ENCODE results near the gene RNF126. TPM values are rescaled to one million over a fixed set of nuclear protein-coding genes. Genes with fewer than 3 reads are reported as not detected.

The RNF126 gene
- total RNA-seq (2021) (90.2 and 93.3 TPM in 2 replicates), Bru-seq, nascent RNA (percentile 60 among the genes with signal in this experiment), BruChase-seq, experiment 1, labeled RNA remaining after a 2-hour chase (percentile 62 among the genes with signal in this experiment), BruChase-seq, experiment 2, labeled RNA remaining after a 6-hour chase (percentile 76 among the genes with signal in this experiment)
- long read RNA-seq, transcript RNF126-201 (9 exons, 1,694 nt) = major isoform, 235 of 328 reads
- long read RNA-seq, transcript RNF126-203 (9 exons, 963 nt) = minor isoform, 24 of 328 reads
- long read RNA-seq, transcript RNF126-207 (9 exons, 1,671 nt) = minor isoform, 15 of 328 reads
- long read RNA-seq, partial matches to known transcripts = 20 of 328 reads
- long read RNA-seq, other reads (novel, unspliced or antisense) = 33 of 328 reads

DNA sequence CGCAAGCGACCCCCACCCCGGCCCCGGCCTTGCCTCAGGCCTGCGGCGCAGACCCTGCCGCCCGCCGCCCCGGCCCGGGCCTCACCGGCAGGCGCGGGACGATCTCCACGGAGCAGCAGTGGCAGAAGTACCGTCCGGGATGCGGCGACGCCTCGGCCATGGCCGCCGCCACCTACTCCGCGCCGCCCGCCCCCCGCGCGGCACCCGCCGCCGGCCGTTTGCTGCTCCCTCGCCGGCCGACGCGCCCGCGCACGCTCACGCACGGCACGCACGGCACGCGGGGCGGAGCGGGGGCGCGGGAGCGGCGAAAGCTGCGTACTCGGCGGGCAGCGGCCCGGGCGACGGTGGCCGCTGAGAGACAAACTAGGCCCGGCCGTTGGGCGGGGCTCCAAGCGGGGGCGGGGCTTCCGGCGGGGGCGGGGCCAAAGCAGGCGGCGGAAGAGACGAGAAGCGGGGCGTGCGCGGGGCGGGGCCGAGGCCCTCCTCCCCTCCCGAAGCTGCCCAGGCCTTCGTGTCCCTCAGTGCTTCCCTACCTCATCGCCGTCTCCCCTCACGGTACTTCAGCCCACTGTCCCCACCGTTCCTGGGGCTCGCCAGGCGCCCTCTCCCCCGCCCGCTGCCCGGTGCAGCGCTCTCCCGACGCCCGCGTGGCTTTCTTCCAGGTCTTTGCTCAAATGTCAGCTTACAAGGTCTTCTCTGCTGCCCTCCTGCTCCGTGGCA is at the start of gene RNF126:
Gene RNF126 (minus strand): TSS at position 253 of the 720 bp plus-strand sequence. CDS start 93 bp downstream, at position 160.
- intact Hi-C loops (cut with micrococcal nuclease; ENCODE audit: unreplicated experiment) = loop anchor here (10.0 kb wide), 1 partner anchor 252 kb away; the partner anchor contains the start of genes KISS1R and R3HDM4
- peaks cover 17% of the 10 kb centered on the region for H3K4me1 ChIP-seq (ENCODE audit: insufficient read depth, low read length, poor library complexity, severe bottlenecking)
- H3K4me3 ChIP-seq (ENCODE audit: low read depth, low read length, poor library complexity, severe bottlenecking) = peak within 1 kb of the TSS; percentile 99
- H3K27me3 ChIP-seq (replicated peaks; ENCODE audit: insufficient read depth, low read depth, low read length, poor library complexity) = no peaks in the 10 kb centered on the region
- H3K9me3 ChIP-seq (ENCODE audit: low read depth, low read length, poor library complexity, severe bottlenecking) = no peaks in the 10 kb centered on the region
- peak within 1 kb of the TSS; percentile 95 for H3K27ac ChIP-seq (ENCODE audit: low read depth, low read length, poor library complexity, severe bottlenecking)
- BruUV-seq (replicated peaks) = no TSS peak
- H3K36me3 ChIP-seq (ENCODE audit: insufficient read depth, low read length, poor library complexity, severe bottlenecking) = no peaks in the 10 kb centered on the region
- DNase-seq (ENCODE audit: low spot score) = peak; percentile 96
- ChIA-PET CTCF (interaction anchor here (0.6 to 1.0 kb wide), 3 partner anchors 71 to 604 kb away, joined by 3 to 11 read pairs (median 6); no protein-coding TSS in a partner anchor), POLR2A (ENCODE audit: low non-redundant PET) (interaction anchor here (0.5 to 0.7 kb wide), 2 partner anchors 135 to 141 kb away, joined by 3 to 13 read pairs; no protein-coding TSS in a partner anchor)
- TF ChIP-seq, protein P1, sequence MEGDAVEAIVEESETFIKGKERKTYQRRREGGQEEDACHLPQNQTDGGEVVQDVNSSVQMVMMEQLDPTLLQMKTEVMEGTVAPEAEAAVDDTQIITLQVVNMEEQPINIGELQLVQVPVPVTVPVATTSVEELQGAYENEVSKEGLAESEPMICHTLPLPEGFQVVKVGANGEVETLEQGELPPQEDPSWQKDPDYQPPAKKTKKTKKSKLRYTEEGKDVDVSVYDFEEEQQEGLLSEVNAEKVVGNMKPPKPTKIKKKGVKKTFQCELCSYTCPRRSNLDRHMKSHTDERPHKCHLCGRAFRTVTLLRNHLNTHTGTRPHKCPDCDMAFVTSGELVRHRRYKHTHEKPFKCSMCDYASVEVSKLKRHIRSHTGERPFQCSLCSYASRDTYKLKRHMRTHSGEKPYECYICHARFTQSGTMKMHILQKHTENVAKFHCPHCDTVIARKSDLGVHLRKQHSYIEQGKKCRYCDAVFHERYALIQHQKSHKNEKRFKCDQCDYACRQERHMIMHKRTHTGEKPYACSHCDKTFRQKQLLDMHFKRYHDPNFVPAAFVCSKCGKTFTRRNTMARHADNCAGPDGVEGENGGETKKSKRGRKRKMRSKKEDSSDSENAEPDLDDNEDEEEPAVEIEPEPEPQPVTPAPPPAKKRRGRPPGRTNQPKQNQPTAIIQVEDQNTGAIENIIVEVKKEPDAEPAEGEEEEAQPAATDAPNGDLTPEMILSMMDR (conservative IDR thresholded peaks at IDR 0.05; ENCODE audit: low read depth, low read length) = no peak
- no peak for TF ChIP-seq EZH2 (IDR thresholded peaks at IDR 0.05; ENCODE audit: borderline replicate concordance, low read depth, low read length, poor library complexity, severe bottlenecking)

DNA sequence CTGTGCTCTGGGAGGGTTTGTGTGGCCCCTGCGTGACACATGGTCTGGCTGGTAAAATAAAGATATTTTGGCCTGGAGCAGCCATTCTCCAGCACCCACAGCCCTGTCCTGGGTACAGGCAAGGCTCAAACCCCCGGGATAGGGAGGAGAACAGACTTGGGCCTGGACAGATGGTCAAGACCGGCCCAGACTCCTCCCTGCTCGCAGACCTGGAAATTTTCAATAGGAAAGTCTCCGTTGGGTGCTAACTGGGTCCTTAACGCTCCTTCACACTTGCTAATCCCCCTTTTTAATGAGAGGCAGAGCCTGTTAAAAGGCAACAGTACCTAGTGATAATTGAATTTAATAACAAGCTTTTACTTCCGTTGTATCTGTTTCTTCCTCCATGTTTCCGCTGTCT is 48.2 kb upstream of the RNF126 start:
- no peak for DNase-seq (ENCODE audit: low spot score)
- Histone ChIP-seq H3K27me3 (replicated peaks; ENCODE audit: insufficient read depth, low read depth, low read length, poor library complexity) (no peaks in the 10 kb centered on the region), H3K9me3 (ENCODE audit: low read depth, low read length, poor library complexity, severe bottlenecking) (peaks cover 5% of the 10 kb centered on the region), H3K27ac (ENCODE audit: low read depth, low read length, poor library complexity, severe bottlenecking) (peak overlapping the region; percentile 40), H3K36me3 (ENCODE audit: insufficient read depth, low read length, poor library complexity, severe bottlenecking) (no peaks in the 10 kb centered on the region), H3K4me3 (ENCODE audit: low read depth, low read length, poor library complexity, severe bottlenecking) (no peak overlapping the region), H3K4me1 (ENCODE audit: insufficient read depth, low read length, poor library complexity, severe bottlenecking) (peaks cover 13% of the 10 kb centered on the region)
- TF ChIP-seq EZH2 (IDR thresholded peaks at IDR 0.05; ENCODE audit: borderline replicate concordance, low read depth, low read length, poor library complexity, severe bottlenecking) = no peak
- TF ChIP-seq, protein P1 (conservative IDR thresholded peaks at IDR 0.05; ENCODE audit: low read depth, low read length) = no peak
- intact Hi-C loops (cut with micrococcal nuclease; ENCODE audit: unreplicated experiment) = no loop called here
- ChIA-PET POLR2A (ENCODE audit: low non-redundant PET) (no interaction called here), CTCF (interaction anchor here (0.5 kb wide), 1 partner anchor 19 kb away, joined by 7 read pairs; no protein-coding TSS in a partner anchor)
- no TSS peak for BruUV-seq (replicated peaks)

DNA sequence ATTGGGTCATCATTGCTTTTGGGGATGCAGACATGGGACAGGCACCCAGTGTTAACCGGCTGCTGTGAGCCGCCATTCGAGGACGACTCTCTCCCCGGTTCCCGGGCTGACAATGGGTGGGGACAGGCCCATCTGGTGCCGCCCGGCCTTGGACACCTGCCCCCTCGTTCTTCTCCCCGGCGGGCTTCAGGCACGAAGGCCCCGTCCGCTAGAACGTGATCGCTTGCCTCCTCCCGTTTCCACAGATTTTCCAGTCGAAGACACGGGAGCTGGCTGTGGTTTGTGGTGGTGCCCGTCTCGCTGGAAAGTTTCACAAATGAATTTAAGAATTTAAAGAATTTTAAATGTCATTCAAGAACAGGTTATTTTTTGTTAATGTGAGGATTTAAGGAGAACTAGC is 47.8 kb upstream of the RNF126 start:
- Histone ChIP-seq H3K27me3 (replicated peaks; ENCODE audit: insufficient read depth, low read depth, low read length, poor library complexity) (no peaks in the 10 kb centered on the region), H3K27ac (ENCODE audit: low read depth, low read length, poor library complexity, severe bottlenecking) (peak overlapping the region; percentile 40), H3K4me3 (ENCODE audit: low read depth, low read length, poor library complexity, severe bottlenecking) (no peak overlapping the region), H3K4me1 (ENCODE audit: insufficient read depth, low read length, poor library complexity, severe bottlenecking) (peaks cover 13% of the 10 kb centered on the region), H3K9me3 (ENCODE audit: low read depth, low read length, poor library complexity, severe bottlenecking) (peaks cover 5% of the 10 kb centered on the region), H3K36me3 (ENCODE audit: insufficient read depth, low read length, poor library complexity, severe bottlenecking) (no peaks in the 10 kb centered on the region)
- intact Hi-C loops (cut with micrococcal nuclease; ENCODE audit: unreplicated experiment) = no loop called here
- no peak for DNase-seq (ENCODE audit: low spot score)
- no peak for TF ChIP-seq EZH2 (IDR thresholded peaks at IDR 0.05; ENCODE audit: borderline replicate concordance, low read depth, low read length, poor library complexity, severe bottlenecking)
- TF ChIP-seq, protein P1 (conservative IDR thresholded peaks at IDR 0.05; ENCODE audit: low read depth, low read length) = no peak
- no TSS peak for BruUV-seq (replicated peaks)
- POLR2A ChIA-PET (ENCODE audit: low non-redundant PET) = no interaction called here
- CTCF ChIA-PET = no interaction called here

All from A673 (cell line).